Measurements from ENCODE around the gene SARDH. TPM values are rescaled to one million over a fixed set of nuclear protein-coding genes. Genes with fewer than 3 reads are reported as not detected.

SARDH gene
- polyA plus RNA-seq, 1 donor (not counting 4 experiments of a cell fraction or from before 2014, with no cell fraction given), result 0.03 TPM

GRCh38 chr9:133704711-133705181 is 33.4 kb downstream of the SARDH start:
- H3K27me3 ChIP-seq (ENCODE audit: control insufficient read depth, extremely low read depth, insufficient read depth, low read length), result peaks cover 64% of the 10 kb centered on the region
- H3K9me1 ChIP-seq (ENCODE audit: control insufficient read depth, extremely low read depth, insufficient read depth, low read length), result no peaks in the 10 kb centered on the region
- no peak for DNase-seq (ENCODE audit: low read depth, low spot score)
- H3K4me3 ChIP-seq (ENCODE audit: control insufficient read depth in 2 of 3, extremely low read depth in 1 of 3, insufficient read depth in 2 of 3, low read depth in 1 of 3, low read length in 3 of 3), result no peak overlapping the region
- H3K79me2 ChIP-seq (ENCODE audit: control insufficient read depth, insufficient read depth, low read length), result no peaks in the 10 kb centered on the region
- H4K20me1 ChIP-seq (ENCODE audit: control insufficient read depth, extremely low read depth, insufficient read depth, low read length), result no peaks in the 10 kb centered on the region
- H3K9me3 ChIP-seq (ENCODE audit: control insufficient read depth, low read depth, low read length), result no peaks in the 10 kb centered on the region
- no peak for FAIRE-seq
- H3K4me1 ChIP-seq (ENCODE audit: control insufficient read depth, extremely low read depth, insufficient read depth, low read length), result no peaks in the 10 kb centered on the region
- TF ChIP-seq EZH2 (IDR thresholded peaks at IDR 0.05; ENCODE audit: low read length), result no peak
- TF ChIP-seq, protein P1, sequence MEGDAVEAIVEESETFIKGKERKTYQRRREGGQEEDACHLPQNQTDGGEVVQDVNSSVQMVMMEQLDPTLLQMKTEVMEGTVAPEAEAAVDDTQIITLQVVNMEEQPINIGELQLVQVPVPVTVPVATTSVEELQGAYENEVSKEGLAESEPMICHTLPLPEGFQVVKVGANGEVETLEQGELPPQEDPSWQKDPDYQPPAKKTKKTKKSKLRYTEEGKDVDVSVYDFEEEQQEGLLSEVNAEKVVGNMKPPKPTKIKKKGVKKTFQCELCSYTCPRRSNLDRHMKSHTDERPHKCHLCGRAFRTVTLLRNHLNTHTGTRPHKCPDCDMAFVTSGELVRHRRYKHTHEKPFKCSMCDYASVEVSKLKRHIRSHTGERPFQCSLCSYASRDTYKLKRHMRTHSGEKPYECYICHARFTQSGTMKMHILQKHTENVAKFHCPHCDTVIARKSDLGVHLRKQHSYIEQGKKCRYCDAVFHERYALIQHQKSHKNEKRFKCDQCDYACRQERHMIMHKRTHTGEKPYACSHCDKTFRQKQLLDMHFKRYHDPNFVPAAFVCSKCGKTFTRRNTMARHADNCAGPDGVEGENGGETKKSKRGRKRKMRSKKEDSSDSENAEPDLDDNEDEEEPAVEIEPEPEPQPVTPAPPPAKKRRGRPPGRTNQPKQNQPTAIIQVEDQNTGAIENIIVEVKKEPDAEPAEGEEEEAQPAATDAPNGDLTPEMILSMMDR (optimal IDR thresholded peaks at IDR 0.05 in 1 of 3, IDR thresholded peaks at IDR 0.05 in 1 of 3, conservative IDR thresholded peaks at IDR 0.05 in 1 of 3; ENCODE audit: extremely low read depth in 1 of 3, insufficient read depth in 2 of 3, low read length in 3 of 3), result no peak
- H3K36me3 ChIP-seq (ENCODE audit: control insufficient read depth in 2 of 2, extremely low read depth in 1 of 2, insufficient read depth in 2 of 2, low read length in 2 of 2), result no peaks in the 10 kb centered on the region
- dilution Hi-C loops (cut with MboI; ENCODE audit: extremely low pct_ligation_motif_present, low sequenced_read_pairs), result no loop called here
- H3K27ac ChIP-seq (ENCODE audit: control insufficient read depth, insufficient read depth, low read length), result no peak overlapping the region
- no peak overlapping the region for H3K9ac ChIP-seq (ENCODE audit: control insufficient read depth, extremely low read depth, insufficient read depth, low read length)
- no peak overlapping the region for H3K4me2 ChIP-seq (ENCODE audit: control insufficient read depth, extremely low read depth, insufficient read depth, low read depth, low read length)
- H2AFZ ChIP-seq (ENCODE audit: control insufficient read depth, low read length), result no peak overlapping the region

- DNase-seq (ENCODE audit: low read depth, low spot score) (no peak), FAIRE-seq (no peak)
- TF ChIP-seq, protein P1 (optimal IDR thresholded peaks at IDR 0.05 in 1 of 3, IDR thresholded peaks at IDR 0.05 in 1 of 3, conservative IDR thresholded peaks at IDR 0.05 in 1 of 3; ENCODE audit: extremely low read depth in 1 of 3, insufficient read depth in 2 of 3, low read length in 3 of 3), result no peak
- TF ChIP-seq EZH2 (IDR thresholded peaks at IDR 0.05; ENCODE audit: low read length), result no peak
- Histone ChIP-seq H3K4me2 (ENCODE audit: control insufficient read depth, extremely low read depth, insufficient read depth, low read depth, low read length) (no peak overlapping the region), H2AFZ (ENCODE audit: control insufficient read depth, low read length) (no peak overlapping the region), H3K9ac (ENCODE audit: control insufficient read depth, extremely low read depth, insufficient read depth, low read length) (no peak overlapping the region), H3K27me3 (ENCODE audit: control insufficient read depth, extremely low read depth, insufficient read depth, low read length) (peaks cover 64% of the 10 kb centered on the region), H4K20me1 (ENCODE audit: control insufficient read depth, extremely low read depth, insufficient read depth, low read length) (no peaks in the 10 kb centered on the region), H3K27ac (ENCODE audit: control insufficient read depth, insufficient read depth, low read length) (no peak overlapping the region), H3K9me3 (ENCODE audit: control insufficient read depth, low read depth, low read length) (no peaks in the 10 kb centered on the region), H3K79me2 (ENCODE audit: control insufficient read depth, insufficient read depth, low read length) (no peaks in the 10 kb centered on the region), H3K4me3 (ENCODE audit: control insufficient read depth in 2 of 3, extremely low read depth in 1 of 3, insufficient read depth in 2 of 3, low read depth in 1 of 3, low read length in 3 of 3) (no peak overlapping the region), H3K4me1 (ENCODE audit: control insufficient read depth, extremely low read depth, insufficient read depth, low read length) (no peaks in the 10 kb centered on the region), H3K36me3 (ENCODE audit: control insufficient read depth in 2 of 2, extremely low read depth in 1 of 2, insufficient read depth in 2 of 2, low read length in 2 of 2) (no peaks in the 10 kb centered on the region), H3K9me1 (ENCODE audit: control insufficient read depth, extremely low read depth, insufficient read depth, low read length) (no peaks in the 10 kb centered on the region)
- dilution Hi-C loops (cut with MboI; ENCODE audit: extremely low pct_ligation_motif_present, low sequenced_read_pairs), result no loop called here
These were observed 34.4 kb downstream of the SARDH start for GRCh38 chr9:133703591-133704399.

Data from keratinocyte (primary cell).